ENCODE data around the gene SKOR2. TPM values are rescaled to one million over a fixed set of nuclear protein-coding genes. Genes with fewer than 3 reads are reported as not detected.

Gene SKOR2
- total and polyA plus RNA-seq, 9 of the 15 experiments (the other 6 are each of a cell fraction or from before 2014, with no cell fraction given), result not detected

- no peak for TF ChIP-seq VEZF1 (CRISPR knock-in tag; IDR thresholded peaks at IDR 0.05)
- peak; percentile 71 for TF ChIP-seq EP300 (IDR thresholded peaks at IDR 0.05; ENCODE audit: low read length)
- no peak for TF ChIP-seq ZNF384 (IDR thresholded peaks at IDR 0.05; ENCODE audit: low read depth, low read length)
- no peak for TF ChIP-seq ZBTB49 (CRISPR knock-in tag; IDR thresholded peaks at IDR 0.05; ENCODE audit: borderline replicate concordance)
- TF ChIP-seq ZNF239 (CRISPR knock-in tag; IDR thresholded peaks at IDR 0.05), result no peak
- no peak for TF ChIP-seq HDGF (IDR thresholded peaks at IDR 0.05)
- no peak for TF ChIP-seq GABPB1 (CRISPR knock-in tag; IDR thresholded peaks at IDR 0.05)
- peak; percentile 58; the same call in 1 of the 2 replicates for TF ChIP-seq SMARCE1 (IDR thresholded peaks at IDR 0.05)
- no peak for TF ChIP-seq ZNF76 (CRISPR knock-in tag; IDR thresholded peaks at IDR 0.05; ENCODE audit: borderline replicate concordance)
- no peak for TF ChIP-seq RB1 (IDR thresholded peaks at IDR 0.05; ENCODE audit: low read depth)
- no peak for TF ChIP-seq FOXP1 (CRISPR knock-in tag; IDR thresholded peaks at IDR 0.05)
- TF ChIP-seq TCF7 (IDR thresholded peaks at IDR 0.05; ENCODE audit: borderline replicate concordance), result no peak
- no peak for TF ChIP-seq BMI1 (IDR thresholded peaks at IDR 0.05; ENCODE audit: low read length)
- TF ChIP-seq SNRNP70 (optimal IDR thresholded peaks at IDR 0.05; ENCODE audit: low read depth, low read length), result no peak
- TF ChIP-seq CREBBP (IDR thresholded peaks at IDR 0.05; ENCODE audit: low read depth, low read length), result no peak
- TF ChIP-seq ZNF695 (CRISPR knock-in tag; IDR thresholded peaks at IDR 0.05), result no peak
- TF ChIP-seq SIX5 (IDR thresholded peaks at IDR 0.05; ENCODE audit: borderline replicate concordance in 1 of 2, insufficient read depth in 1 of 2, low read depth in 1 of 2, low read length in 2 of 2), result no peak
- no peak for TF ChIP-seq MBD2 (IDR thresholded peaks at IDR 0.05; ENCODE audit: borderline replicate concordance, low read depth)
- TF ChIP-seq, protein P1, sequence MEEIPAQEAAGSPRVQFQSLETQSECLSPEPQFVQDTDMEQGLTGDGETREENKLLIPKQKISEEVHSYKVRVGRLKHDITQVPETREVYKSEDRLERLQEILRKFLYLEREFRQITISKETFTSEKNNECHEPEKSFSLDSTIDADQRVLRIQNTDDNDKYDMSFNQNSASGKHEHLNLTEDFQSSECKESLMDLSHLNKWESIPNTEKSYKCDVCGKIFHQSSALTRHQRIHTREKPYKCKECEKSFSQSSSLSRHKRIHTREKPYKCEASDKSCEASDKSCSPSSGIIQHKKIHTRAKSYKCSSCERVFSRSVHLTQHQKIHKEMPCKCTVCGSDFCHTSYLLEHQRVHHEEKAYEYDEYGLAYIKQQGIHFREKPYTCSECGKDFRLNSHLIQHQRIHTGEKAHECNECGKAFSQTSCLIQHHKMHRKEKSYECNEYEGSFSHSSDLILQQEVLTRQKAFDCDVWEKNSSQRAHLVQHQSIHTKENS (CRISPR knock-in tag; IDR thresholded peaks at IDR 0.05), result no peak
- TF ChIP-seq ZNF134 (CRISPR knock-in tag; conservative IDR thresholded peaks at IDR 0.05), result no peak
- TF ChIP-seq TEAD1 (CRISPR knock-in tag; IDR thresholded peaks at IDR 0.05), result no peak
- TF ChIP-seq ZBED1 (IDR thresholded peaks at IDR 0.05), result no peak
- no peak for TF ChIP-seq ZNF354B (CRISPR knock-in tag; IDR thresholded peaks at IDR 0.05)
- no peak for TF ChIP-seq BCOR (IDR thresholded peaks at IDR 0.05)
- TF ChIP-seq ILK (tag; IDR thresholded peaks at IDR 0.05; ENCODE audit: borderline replicate concordance, low read depth), result no peak
- no peak for TF ChIP-seq TEAD4 (IDR thresholded peaks at IDR 0.05; ENCODE audit: low read length)
- no peak for TF ChIP-seq TEAD4 (CRISPR knock-in tag; IDR thresholded peaks at IDR 0.05; ENCODE audit: borderline replicate concordance)
Observed at GRCh38 chr18:47184419-47185050, 66.9 kb downstream of the SKOR2 start (continued).
